Transverse colon (tissue), 4 donors: ENCODE results near the gene HS2ST1. TPM values are rescaled to one million over a fixed set of nuclear protein-coding genes. Genes with fewer than 3 reads are reported as not detected.

Source experiments
- DNase-seq: peaks from one replicate; pipeline ENCODE4 v3.0.0-alpha.2; 2019
- H3K27ac ChIP-seq, 4 donors: fragments of 200-600 bp; sonication (generic); 2 replicates each; pipeline ENCODE4 v1.5.1; 2016 to 2018; ENCODE audit warnings: inconsistent platforms in 4 of 4
- H3K27me3 ChIP-seq: fragments of 200-600 bp; sonication (generic); 2 replicates; pipeline ENCODE4 v1.5.1; 2017; ENCODE audit warnings: inconsistent platforms
- H3K36me3 ChIP-seq, 4 donors: fragments of 200-600 bp; sonication (generic); 2 replicates each; pipeline ENCODE4 v1.5.1; 2017 to 2019; ENCODE audit warnings: inconsistent platforms in 4 of 4
- H3K4me1 ChIP-seq, 4 donors: fragments of 200-600 bp; sonication (generic); 2 replicates each; pipeline ENCODE4 v1.5.1; 2017 to 2020; ENCODE audit warnings: inconsistent platforms in 4 of 4
- H3K4me3 ChIP-seq, 4 donors: fragments of 200-600 bp; sonication (generic); 1 replicate in 1 of 4; 2 replicates in 3 of 4; pipeline versions ENCODE4 v1.5.1 to v1.6.1; 2017 to 2019; ENCODE audit warnings: inconsistent platforms in 4 of 4
- H3K9me3 ChIP-seq, 2 donors: fragments of 200-600 bp; sonication (generic); 2 replicates each; pipeline ENCODE4 v1.5.1; 2017 to 2019; ENCODE audit warnings: inconsistent platforms in 2 of 2
- CTCF ChIP-seq, 5 experiments: fragments of 200-600 bp in 3 of 5; fragments of 450-650 bp in 2 of 5; sonication (generic) in 3 of 5; IDR thresholded peaks; 1 replicate in 2 of 5; 2 replicates in 3 of 5; pipeline ENCODE4 v1.5.1; 2016 to 2017; ENCODE audit warnings: antibody characterized with exemption in 5 of 5, inconsistent platforms in 3 of 5, mild to moderate bottlenecking in 2 of 5, moderate library complexity in 1 of 5
- EP300 ChIP-seq: sonication (generic); formaldehyde crosslinking; IDR thresholded peaks from one replicate; pipeline ENCODE4 v1.6.1; 2017; ENCODE audit warnings: antibody characterized with exemption, low read depth
- POLR2A ChIP-seq: fragments of 450-650 bp; IDR thresholded peaks from one replicate; pipeline ENCODE4 v1.6.1; 2016; ENCODE audit warnings: antibody characterized with exemption, mild to moderate bottlenecking, moderate library complexity
- POLR2AphosphoS5 ChIP-seq, 3 donors: sonication (generic); formaldehyde crosslinking; IDR thresholded peaks; one replicate each; pipeline ENCODE4 v1.6.1; 2016; ENCODE audit warnings: antibody characterized with exemption in 3 of 3
- WGBS, 2 donors: methylation state at CpG; one replicate each; pipeline ENCODE4 v1.1.5; 2018; ENCODE audit warnings: low coverage in 1 of 2; 5-methylcytosine and 5-hydroxymethylcytosine counted together
- in situ Hi-C, 4 donors: fragments of 200-750 bp; cut with MboI; loops; one replicate each; pipeline versions ENCODE4 v1.15.0 to v1.15.1; 2017; ENCODE audit warnings: low sequenced_read_pairs in 3 of 4, low pct_ligation_motif_present in 1 of 4, low pct_unique_long_range_greater_than_20kb in 1 of 4
- intact Hi-C: fragments of 100-400 bp; cut with DNase I; formaldehyde crosslinking; loops from one replicate; pipeline ENCODE4 v1.15.1; 2023; ENCODE audit warnings: low total_unique reads
- total RNA-seq, 4 donors: library from RNA; depleted of rRNA; stranded (reverse); fragments of >200 nt; gene quantifications; one replicate each; pipeline ENCODE4 v1.1.0, GENCODE V29; 2016

HS2ST1 gene
- total RNA-seq, 4 donors from 2014 or later, result 1.9 to 17.1 (median 9.9) TPM

GRCh38 chr1:87131809-87132283 is 217.4 kb downstream of the HS2ST1 start:
- H3K4me3 ChIP-seq, result peak overlapping the region; percentile 20 to 51 (median 33)
- H3K9me3 ChIP-seq, result no peaks in the 10 kb centered on the region
- peak; percentile 79 for DNase-seq
- WGBS, 2 donors, result 3% methylated on average over 28 of the region's 32 CpGs; no CpG with 5 or more reads in 1 of the 2 donors
- intact Hi-C loops, result no loop called here
- H3K27me3 ChIP-seq, result no peaks in the 10 kb centered on the region
- in situ Hi-C loops, result loop anchor here in 3 of 4 donors (25.0 kb wide), 1 partner anchor 830 kb away; no protein-coding TSS in a partner anchor
- H3K27ac ChIP-seq, result peak overlapping the region; percentile 4 to 40 (median 22)
- TF ChIP-seq POLR2AphosphoS5 (IDR thresholded peaks at IDR 0.05) (no peak), POLR2A (no peak), EP300 (no peak), CTCF (IDR thresholded peaks at IDR 0.05) (peak; percentile 82 to 94 (median 88))
- peaks cover 0 to 7% (median 0%) of the 10 kb centered on the region in 4 donors for H3K4me1 ChIP-seq
- H3K36me3 ChIP-seq, result no peaks in the 10 kb centered on the region

- DNase-seq, result no peak
- Histone ChIP-seq H3K36me3 (no peaks in the 10 kb centered on the region), H3K27me3 (no peaks in the 10 kb centered on the region), H3K4me1 (peaks cover 0 to 7% (median 0%) of the 10 kb centered on the region in 4 donors), H3K4me3 (peak overlapping the region; percentile 20 to 51 (median 33)), H3K27ac (peak overlapping the region; percentile 4 to 40 (median 22)), H3K9me3 (no peaks in the 10 kb centered on the region)
- TF ChIP-seq CTCF (IDR thresholded peaks at IDR 0.05), result no peak
- TF ChIP-seq POLR2AphosphoS5 (IDR thresholded peaks at IDR 0.05), result no peak
- no peak for TF ChIP-seq POLR2A
- TF ChIP-seq EP300, result no peak
- in situ Hi-C loops, result loop anchor here in 3 of 4 donors (25.0 kb wide), 1 partner anchor 830 kb away; no protein-coding TSS in a partner anchor
- 72 to 74% methylated on average over 10 to 42 of the region's 47 CpGs for WGBS, 2 donors
- intact Hi-C loops, result no loop called here
Measured at GRCh38 chr1:87132284-87132870, 217.9 kb downstream of the HS2ST1 start.

DNA sequence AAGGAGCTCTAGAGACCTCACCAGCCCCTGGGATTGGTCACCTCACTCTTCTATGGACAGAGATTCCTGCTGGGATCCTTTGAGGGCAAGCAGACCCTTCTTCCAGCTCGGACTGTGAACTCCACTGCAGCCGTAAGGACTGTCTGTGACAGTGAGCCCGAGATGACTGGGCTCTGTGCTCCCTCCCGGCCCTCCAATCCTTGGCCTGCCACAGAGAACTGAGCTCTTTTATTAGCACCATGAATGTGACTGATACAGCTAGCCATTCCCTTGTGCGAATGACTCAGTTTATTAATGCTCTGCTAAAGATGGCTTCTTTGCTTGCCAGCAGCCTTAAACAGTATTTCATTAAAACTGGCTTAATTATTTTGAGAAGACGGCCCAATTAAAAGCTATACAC is 219.6 kb downstream of the HS2ST1 start:
- Histone ChIP-seq H3K4me3 (no peak overlapping the region), H3K27me3 (no peaks in the 10 kb centered on the region), H3K4me1 (peaks cover 0 to 7% (median 0%) of the 10 kb centered on the region in 4 donors), H3K27ac (no peak overlapping the region), H3K36me3 (no peaks in the 10 kb centered on the region), H3K9me3 (no peaks in the 10 kb centered on the region)
- intact Hi-C loops, result no loop called here
- no peak for DNase-seq
- WGBS, 2 donors, result 75 to 82% methylated on average over 1 to 6 of the region's 6 CpGs
- TF ChIP-seq EP300 (no peak), POLR2A (no peak), POLR2AphosphoS5 (IDR thresholded peaks at IDR 0.05) (no peak), CTCF (IDR thresholded peaks at IDR 0.05) (no peak)
- in situ Hi-C loops, result loop anchor here in 3 of 4 donors (25.0 kb wide), 1 partner anchor 828 kb away; no protein-coding TSS in a partner anchor

GRCh38 chr1:87134625-87135328 is 220.3 kb downstream of the HS2ST1 start:
- H3K4me3 ChIP-seq, result no peak overlapping the region
- 60 to 70% methylated on average over 5 to 9 of the region's 9 CpGs for WGBS, 2 donors
- peaks cover 0 to 7% (median 0%) of the 10 kb centered on the region in 4 donors for H3K4me1 ChIP-seq
- DNase-seq, result no peak
- no peaks in the 10 kb centered on the region for H3K36me3 ChIP-seq
- in situ Hi-C loops, result loop anchor here in 3 of 4 donors (25.0 kb wide), 1 partner anchor 828 kb away; no protein-coding TSS in a partner anchor
- intact Hi-C loops, result no loop called here
- TF ChIP-seq POLR2AphosphoS5 (IDR thresholded peaks at IDR 0.05) (no peak), EP300 (no peak), CTCF (IDR thresholded peaks at IDR 0.05) (no peak), POLR2A (no peak)
- no peak overlapping the region for H3K27ac ChIP-seq
- H3K9me3 ChIP-seq, result no peaks in the 10 kb centered on the region
- H3K27me3 ChIP-seq, result no peaks in the 10 kb centered on the region
